Measurements from ENCODE around the gene TMCC1.
"Not testable (repeated sequence)": the region's sequence is repeated elsewhere in the genome, so short reads cannot be mapped to it uniquely, and the experiment has no call there.

Gene TMCC1

GRCh38 chr3:129892486-129892856, 1.0 kb downstream of the TMCC1 start:
- DNase-seq: no peak

DNA sequence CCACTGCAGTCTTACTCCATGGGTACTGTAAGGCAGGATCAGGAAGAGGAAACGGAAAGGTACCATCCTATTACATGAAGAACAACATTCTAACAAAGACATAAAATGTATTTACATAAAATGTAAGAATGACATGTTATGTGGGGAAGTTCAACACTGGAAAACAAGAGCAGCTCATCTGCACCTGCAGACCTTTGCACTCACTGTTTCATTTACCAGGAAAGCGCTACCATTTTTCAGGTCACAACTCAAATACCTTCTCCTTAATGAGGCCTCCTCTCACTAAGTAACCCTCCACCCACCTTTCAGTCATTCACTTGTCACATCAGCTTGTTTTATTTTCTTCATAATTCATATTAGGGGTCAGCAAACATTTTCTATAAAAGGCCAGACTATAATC, 2.6 kb downstream of the TMCC1 start:
- no peak for DNase-seq

DNA sequence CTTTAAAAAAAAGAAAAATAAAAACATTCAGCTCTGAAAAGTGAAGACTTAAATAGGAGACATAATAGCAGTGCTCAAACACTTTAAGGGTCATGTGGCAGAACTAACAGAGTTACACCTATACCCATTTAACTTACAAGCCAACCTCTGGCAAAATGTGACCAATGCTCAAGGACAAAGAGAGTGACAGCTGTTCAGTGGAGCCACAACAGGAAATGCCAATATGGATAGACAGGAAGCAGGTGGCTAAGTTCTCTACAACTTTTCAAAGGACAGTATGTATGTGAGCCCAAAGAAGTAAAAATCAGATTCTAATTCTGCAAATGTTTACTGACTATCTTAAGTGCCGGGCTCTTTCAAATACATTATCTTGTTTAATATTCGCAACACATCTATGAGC, 3.4 kb downstream of the TMCC1 start:
- DNase-seq: no peak

GRCh38 chr3:129888771-129889170, 4.7 kb downstream of the TMCC1 start:
- no peak for DNase-seq

DNA sequence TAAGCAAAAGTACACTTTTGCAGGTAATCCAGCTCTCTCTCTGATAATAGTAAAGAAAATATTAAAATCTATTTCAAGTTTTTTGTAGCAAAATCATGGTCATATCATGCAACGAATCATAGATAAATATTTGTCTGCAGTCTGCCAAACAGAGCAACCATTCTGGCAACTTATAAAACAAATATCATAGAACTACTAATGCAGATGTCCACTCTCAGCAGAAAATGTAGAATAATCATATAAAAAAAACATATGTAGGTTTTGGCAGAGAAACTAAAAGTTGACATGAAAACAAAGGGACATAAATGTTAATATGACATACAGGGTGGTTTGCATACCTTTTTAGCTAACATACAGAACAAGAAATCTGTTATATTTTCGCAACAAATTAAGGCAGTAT, 12.2 kb downstream of the TMCC1 start:
- DNase-seq: no peak

GRCh38 chr3:129878355-129878754, 15.2 kb downstream of the TMCC1 start:
- DNase-seq: no peak

DNA sequence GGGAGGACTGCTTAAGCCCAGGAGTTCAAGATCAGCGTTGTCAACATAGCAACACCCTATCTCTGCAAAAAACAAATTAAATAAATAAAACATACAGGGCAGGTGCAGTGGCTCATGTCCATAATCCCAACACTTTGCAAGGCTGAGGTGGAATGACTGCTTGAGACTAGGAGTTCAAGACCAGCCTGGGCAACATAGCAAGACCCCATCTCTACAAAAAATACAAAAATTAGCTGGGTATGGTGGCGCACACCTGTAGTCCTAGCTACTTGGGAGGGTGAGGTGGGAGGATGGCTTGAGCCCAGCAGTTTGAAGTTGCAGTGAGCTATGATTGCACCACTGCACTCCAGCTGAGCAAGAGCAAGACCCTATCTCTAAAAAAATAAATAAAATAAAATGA, 19.0 kb downstream of the TMCC1 start:
- DNase-seq: not testable (repeated sequence)

DNA sequence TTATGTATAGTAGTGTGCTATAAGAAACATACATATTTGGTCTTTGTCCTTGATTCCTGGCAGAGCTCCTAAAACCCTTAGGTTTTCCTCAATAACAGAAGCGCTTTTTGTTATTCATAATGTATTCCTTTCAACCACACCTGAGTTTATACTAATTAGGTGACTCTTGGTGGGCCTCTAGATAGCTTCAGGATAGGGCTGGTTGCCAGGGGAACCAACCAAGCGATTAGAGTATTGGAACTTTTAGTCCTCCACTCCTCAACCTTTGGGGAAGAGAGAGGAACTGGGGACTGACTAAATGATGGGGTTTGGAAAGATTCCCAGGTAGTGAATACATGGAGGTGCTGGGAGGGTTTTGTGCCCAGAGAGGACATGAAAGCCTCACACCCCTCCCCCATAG, 24.6 kb downstream of the TMCC1 start:
- DNase-seq: no peak

DNA sequence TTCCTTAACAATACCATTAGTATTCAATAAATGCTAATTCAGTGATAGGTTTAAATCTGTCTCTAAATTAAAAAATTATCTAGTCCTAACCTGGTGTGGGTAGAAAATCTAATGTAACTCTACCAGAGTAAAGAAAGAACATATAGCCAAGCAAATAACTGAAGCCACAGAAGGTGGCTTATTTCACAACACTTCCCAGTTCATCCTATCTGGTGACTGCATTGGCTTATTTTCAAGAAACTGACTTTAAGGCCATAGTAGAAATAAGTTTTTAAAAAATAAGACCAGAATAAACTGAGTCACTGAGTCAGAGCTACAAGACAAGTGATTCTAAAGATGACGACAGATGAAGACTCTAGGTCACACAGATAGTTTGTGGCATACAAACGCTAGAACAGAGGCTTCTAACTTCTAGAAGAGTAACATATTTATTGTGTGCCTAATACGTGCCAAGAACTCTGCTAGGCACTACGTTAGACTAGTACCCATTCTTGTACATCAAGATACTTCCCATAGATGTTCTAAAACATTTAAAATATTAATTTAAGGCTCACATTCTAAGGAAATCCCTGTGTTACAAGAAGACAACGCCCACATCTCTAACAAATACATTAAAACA, 25.9 kb downstream of the TMCC1 start:
- no peak for DNase-seq

DNA sequence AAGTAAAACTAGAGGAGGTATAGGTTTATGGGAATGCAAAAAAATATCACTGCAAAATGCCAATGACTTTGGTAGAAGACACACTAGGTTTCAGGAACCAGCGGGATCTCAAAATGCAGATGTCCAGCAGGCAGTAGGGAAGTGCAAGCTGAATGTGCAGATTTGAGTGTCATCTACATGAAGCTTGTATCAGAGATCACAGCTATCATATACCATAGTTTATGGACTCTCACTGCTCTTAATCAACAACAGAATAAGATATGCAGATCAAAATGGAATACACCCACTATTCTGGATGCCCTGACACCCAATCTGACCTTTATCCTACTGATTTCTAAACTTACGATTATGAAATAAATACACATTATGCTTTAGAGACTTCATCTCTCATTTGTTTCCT, 27.7 kb downstream of the TMCC1 start:
- no peak for DNase-seq

GRCh38 chr3:129864519-129864918, 29.0 kb downstream of the TMCC1 start:
- DNase-seq: no peak

DNA sequence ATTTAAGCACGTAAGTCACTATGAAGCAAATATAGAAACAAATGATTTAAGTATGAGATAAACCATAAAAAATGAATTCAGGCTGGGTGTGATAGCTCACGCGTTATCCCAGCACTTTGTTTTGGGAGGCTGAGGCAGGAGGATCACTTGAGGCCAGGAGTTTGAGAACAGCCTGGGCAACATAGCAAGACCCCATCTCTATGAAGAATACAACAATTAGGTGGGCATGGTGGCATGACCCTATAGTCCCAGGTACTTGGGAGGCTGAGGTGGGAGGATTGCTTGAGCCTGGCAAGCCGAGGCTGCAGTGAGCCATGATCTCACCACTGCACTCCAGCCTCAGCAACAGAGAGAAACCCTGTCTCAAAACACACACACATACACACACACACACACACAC, 34.2 kb downstream of the TMCC1 start:
- DNase-seq: no peak

DNA sequence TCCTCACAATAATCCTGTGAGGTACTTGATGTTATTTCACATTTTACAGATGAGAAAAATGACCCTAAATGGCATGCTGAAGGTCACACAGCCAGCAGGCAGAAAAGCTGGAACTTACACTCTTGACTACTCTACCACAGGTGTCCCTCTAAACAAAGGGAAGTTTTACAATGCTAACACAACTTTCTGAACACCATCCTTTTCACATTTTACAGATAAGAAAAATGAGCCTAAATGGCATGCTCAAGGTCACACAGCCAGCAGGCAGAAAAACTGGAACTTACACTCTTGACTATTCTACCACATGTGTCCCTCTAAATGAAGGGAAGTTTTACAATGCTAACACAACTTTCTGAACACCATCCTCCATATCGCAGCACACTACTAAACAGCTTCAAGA, 35.6 kb downstream of the TMCC1 start:
- no peak for DNase-seq

- DNase-seq: peak in 2 of 3 donors; percentile 6 to 11
Observed at GRCh38 chr3:129856790-129857189, 36.7 kb downstream of the TMCC1 start.

DNA sequence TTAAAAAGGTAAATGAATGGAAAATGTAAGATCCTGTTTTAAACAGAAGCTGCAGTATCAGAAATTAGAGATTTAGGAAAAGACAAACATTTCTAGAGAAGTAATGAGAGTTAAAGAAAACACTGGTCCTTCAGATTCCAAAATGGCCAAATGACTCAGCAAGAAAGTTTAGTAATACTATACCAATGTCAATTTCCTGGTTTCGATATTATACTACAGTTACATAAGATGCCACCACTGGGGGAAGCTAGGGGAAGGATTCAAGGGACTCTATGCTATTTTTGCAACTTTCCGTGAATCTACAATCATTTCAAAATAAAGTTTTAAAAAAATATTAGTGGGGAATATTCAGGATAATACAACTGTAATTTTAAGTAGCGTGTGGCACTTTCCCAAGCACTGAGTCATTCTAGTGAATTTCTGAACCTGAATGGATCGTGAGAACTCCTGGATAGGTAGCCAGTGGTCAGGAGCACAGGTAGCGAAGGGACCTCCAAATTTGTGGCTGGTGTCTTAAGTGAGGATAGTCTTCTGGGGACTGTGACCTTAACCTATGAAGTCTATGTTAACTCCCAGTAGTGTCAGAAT, 37.6 kb downstream of the TMCC1 start:
- DNase-seq: peak; percentile 71 to 92 (median 89)

DNA sequence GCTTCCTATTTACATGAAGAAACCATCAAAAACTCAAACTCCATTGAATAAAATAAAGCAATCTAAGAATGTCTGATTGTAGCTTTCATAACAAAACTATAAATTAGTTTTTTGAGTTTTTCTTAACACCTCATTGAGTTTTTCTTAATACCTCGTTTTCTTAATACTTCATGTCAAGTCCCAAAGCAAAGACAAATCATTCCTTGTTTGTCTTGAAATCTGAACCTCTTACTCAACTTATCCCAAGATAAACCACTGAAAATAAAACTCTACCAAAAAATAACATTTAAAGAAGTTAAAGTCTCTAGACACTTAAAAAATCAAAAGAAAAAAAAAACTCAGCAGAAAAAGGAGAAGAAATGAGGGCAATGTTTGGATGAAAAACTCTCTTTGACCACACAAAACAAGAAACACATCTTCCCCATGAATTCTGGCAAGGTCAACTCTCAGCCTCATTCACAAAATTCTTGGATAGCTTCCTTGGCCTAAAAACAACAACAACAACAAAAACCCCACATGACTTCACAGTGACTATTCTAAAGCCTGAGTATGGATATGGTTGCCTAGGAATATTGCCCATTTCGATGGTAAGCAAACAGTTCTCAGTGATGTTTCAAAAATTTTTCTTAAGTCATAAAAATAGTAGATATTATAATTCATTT, 38.2 kb downstream of the TMCC1 start:
- DNase-seq: peak in 2 of 3 donors; percentile 6 to 25

- DNase-seq: no peak
Observed at GRCh38 chr3:129854460-129854859, 39.1 kb downstream of the TMCC1 start.

- no peak for DNase-seq
Observed at GRCh38 chr3:129845956-129846355, 47.6 kb downstream of the TMCC1 start.

DNA sequence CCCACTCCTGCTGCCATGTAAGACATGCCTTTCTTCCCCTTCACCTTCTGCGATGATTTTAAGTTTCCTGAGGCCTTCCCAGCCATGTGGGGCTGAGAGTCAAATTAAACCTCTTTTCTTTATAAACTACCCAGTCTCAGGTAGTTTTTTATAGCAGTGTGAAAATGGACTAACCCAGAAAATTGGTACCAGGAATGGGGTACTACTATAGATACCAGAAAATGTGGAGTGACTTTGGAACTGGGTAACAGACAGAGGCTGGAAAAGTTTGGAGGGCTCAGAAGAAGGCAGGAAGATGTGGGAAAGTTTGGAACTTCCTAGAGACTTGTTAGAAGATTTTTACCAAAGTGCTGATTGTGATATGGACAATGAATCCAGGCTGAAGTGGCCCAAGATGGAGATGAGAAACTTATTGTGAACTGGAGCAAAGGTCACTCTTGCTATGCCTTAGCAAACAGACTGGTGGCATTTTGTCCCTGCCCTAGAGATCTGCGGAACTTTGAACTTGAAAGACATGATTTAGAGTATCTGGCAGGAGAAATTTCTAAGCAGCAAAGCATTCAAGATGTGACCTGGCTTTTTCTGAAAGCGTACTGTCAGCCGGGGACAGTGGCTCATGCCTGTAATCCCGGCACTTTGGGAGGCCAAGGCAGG, 52.7 kb downstream of the TMCC1 start:
- DNase-seq: no peak

- DNase-seq: no peak
Observed at GRCh38 chr3:129838086-129838485, 55.4 kb downstream of the TMCC1 start.

DNA sequence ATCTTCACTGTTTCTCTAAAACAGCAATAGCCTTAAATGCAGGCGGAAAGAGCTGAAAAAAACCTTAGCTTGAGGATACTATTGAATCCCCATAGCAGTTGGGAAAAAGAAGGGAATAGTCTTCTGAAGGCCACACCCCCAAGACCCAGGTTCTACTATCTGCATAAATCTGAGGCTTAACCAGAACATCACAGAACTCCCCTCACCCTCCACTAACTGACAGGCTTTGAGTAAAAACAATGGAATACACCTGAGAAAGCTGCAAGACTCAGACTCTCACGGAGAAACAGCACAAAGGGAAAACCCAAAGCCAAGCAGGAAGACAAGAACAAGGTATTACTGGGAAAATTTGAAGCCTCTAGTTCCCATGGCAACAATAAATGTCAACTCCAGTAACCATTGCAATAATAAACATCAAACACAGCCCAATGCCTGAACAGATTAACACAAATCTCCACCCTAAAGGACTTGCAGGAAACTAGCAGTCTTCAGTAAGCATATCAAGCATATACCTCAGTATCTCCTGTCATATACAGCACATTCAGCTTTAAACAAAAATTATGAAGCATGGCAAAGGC, 56.4 kb downstream of the TMCC1 start:
- DNase-seq: no peak

GRCh38 chr3:129836381-129837064, 57.0 kb downstream of the TMCC1 start:
- DNase-seq: peak in 2 of 3 donors; percentile 35 to 47

GRCh38 chr3:129835198-129835597, 58.3 kb downstream of the TMCC1 start:
- no peak for DNase-seq

Measured in suppressor macrophage treated with lipopolysaccharide for 1 hour (primary cell).